Activated naive CD8-positive, alpha-beta T cell (primary cell): ENCODE results near the gene PLCL1.
"Not testable (repeated sequence)": the region's sequence is repeated elsewhere in the genome, so short reads cannot be mapped to it uniquely, and the experiment has no call there.

Experiments
- H3K27ac Mint-ChIP-seq: one replicate; pipeline ENCODE4 v1.8.0; 2021; ENCODE audit warnings: mixed read lengths
- H3K27me3 Mint-ChIP-seq: one replicate; pipeline ENCODE4 v1.8.0; 2021; ENCODE audit warnings: mixed read lengths
- H3K36me3 Mint-ChIP-seq: one replicate; pipeline ENCODE4 v1.8.0; 2021; ENCODE audit warnings: mixed read lengths
- H3K4me1 Mint-ChIP-seq: one replicate; pipeline ENCODE4 v1.8.0; 2021; ENCODE audit warnings: low read depth, mixed read lengths
- H3K4me3 Mint-ChIP-seq: one replicate; pipeline ENCODE4 v1.8.0; 2021; ENCODE audit warnings: mild to moderate bottlenecking, mixed read lengths
- H3K9me3 Mint-ChIP-seq: one replicate; pipeline ENCODE4 v1.8.0; 2021; ENCODE audit warnings: low read depth, mixed read lengths

PLCL1 gene

GRCh38 chr2:198008230-198008629 lies 203.8 kb downstream of the PLCL1 start:
- H3K9me3 Mint-ChIP-seq, result peaks cover 41% of the 10 kb centered on the region
- no peak overlapping the region for H3K27ac Mint-ChIP-seq
- H3K4me3 Mint-ChIP-seq, result no peak overlapping the region
- H3K27me3 Mint-ChIP-seq, result no peaks in the 10 kb centered on the region
- H3K36me3 Mint-ChIP-seq, result peaks cover 19% of the 10 kb centered on the region
- peaks cover 37% of the 10 kb centered on the region for H3K4me1 Mint-ChIP-seq

- Mint-ChIP-seq H3K27ac (no peak overlapping the region), H3K9me3 (peaks cover 38% of the 10 kb centered on the region), H3K27me3 (no peaks in the 10 kb centered on the region), H3K4me1 (peaks cover 11% of the 10 kb centered on the region), H3K36me3 (peaks cover 19% of the 10 kb centered on the region), H3K4me3 (no peak overlapping the region)
Measured at GRCh38 chr2:198012025-198012424, 207.6 kb downstream of the PLCL1 start.

- H3K4me3 Mint-ChIP-seq, result no peak overlapping the region
- no peak overlapping the region for H3K27ac Mint-ChIP-seq
- no peaks in the 10 kb centered on the region for H3K27me3 Mint-ChIP-seq
- H3K9me3 Mint-ChIP-seq, result peaks cover 6% of the 10 kb centered on the region
- H3K4me1 Mint-ChIP-seq, result peaks cover 4% of the 10 kb centered on the region
- H3K36me3 Mint-ChIP-seq, result peaks cover 9% of the 10 kb centered on the region
Measured at GRCh38 chr2:198016243-198016642, 211.8 kb downstream of the PLCL1 start.

DNA sequence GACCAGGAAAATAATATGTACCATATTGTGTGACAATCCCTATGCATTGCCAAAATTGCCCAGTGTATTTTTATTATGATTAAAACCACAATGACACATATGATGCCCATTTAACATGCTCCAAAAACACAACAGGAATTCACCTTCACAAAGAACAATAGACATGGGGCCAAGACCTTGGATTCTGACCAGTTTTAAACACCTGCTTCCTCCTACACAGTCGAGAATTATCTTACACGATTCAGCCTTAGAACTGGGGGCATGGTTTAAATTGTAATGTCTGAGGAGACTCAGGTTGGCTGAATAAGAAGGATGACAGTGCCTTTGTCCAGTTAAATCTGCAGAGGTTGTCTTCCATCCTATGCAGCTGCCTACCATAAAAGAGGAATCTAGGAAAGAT lies 212.7 kb downstream of the PLCL1 start:
- no peaks in the 10 kb centered on the region for H3K9me3 Mint-ChIP-seq
- H3K27ac Mint-ChIP-seq, result no peak overlapping the region
- no peak overlapping the region for H3K4me3 Mint-ChIP-seq
- H3K27me3 Mint-ChIP-seq, result no peaks in the 10 kb centered on the region
- H3K4me1 Mint-ChIP-seq, result peaks cover 4% of the 10 kb centered on the region
- peaks cover 3% of the 10 kb centered on the region for H3K36me3 Mint-ChIP-seq

GRCh38 chr2:198028955-198029354 lies 224.6 kb downstream of the PLCL1 start:
- H3K4me1 Mint-ChIP-seq, result peaks cover 23% of the 10 kb centered on the region
- H3K27ac Mint-ChIP-seq, result no peak overlapping the region
- H3K27me3 Mint-ChIP-seq, result no peaks in the 10 kb centered on the region
- no peak overlapping the region for H3K4me3 Mint-ChIP-seq
- no peaks in the 10 kb centered on the region for H3K36me3 Mint-ChIP-seq
- H3K9me3 Mint-ChIP-seq, result no peaks in the 10 kb centered on the region

- H3K9me3 Mint-ChIP-seq, H3K27ac Mint-ChIP-seq: not testable (repeated sequence)
- peaks cover 23% of the 10 kb centered on the region for H3K4me1 Mint-ChIP-seq
Measured at GRCh38 chr2:198029576-198029975, 225.2 kb downstream of the PLCL1 start.

DNA sequence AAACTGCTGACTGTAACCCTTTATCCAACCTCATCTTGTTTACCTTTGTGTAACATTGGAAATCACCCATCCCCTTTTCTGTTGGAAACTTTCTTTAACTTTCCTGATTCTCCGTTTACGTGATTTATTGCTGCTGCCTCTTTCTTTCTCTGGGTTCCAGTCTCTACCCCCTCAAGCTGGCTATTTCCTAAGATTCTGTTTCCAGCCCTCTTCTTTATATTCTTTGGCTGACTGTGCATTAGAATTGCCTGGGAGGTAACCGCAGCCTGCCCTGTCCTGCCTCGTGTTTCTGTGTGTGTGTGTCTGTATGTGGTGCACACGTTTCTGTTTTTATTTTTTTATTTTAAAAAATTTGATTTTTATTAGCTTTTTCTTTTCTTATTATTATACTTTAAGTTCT lies 229.2 kb downstream of the PLCL1 start:
- Mint-ChIP-seq H3K27me3 (no peaks in the 10 kb centered on the region), H3K4me1 (peaks cover 21% of the 10 kb centered on the region), H3K27ac (no peak overlapping the region), H3K36me3 (peaks cover 4% of the 10 kb centered on the region), H3K9me3 (peaks cover 5% of the 10 kb centered on the region), H3K4me3 (no peak overlapping the region)

More at GRCh38 chr2:198029576-198029975, 225.2 kb downstream of the PLCL1 start:
- H3K27me3 Mint-ChIP-seq, H3K4me3 Mint-ChIP-seq, H3K36me3 Mint-ChIP-seq: not testable (repeated sequence)

GRCh38 chr2:198036029-198036879 lies 231.9 kb downstream of the PLCL1 start:
- H3K36me3 Mint-ChIP-seq, result peaks cover 4% of the 10 kb centered on the region
- no peaks in the 10 kb centered on the region for H3K27me3 Mint-ChIP-seq
- H3K4me3 Mint-ChIP-seq, result no peak overlapping the region
- no peak overlapping the region for H3K27ac Mint-ChIP-seq
- peaks cover 20% of the 10 kb centered on the region for H3K4me1 Mint-ChIP-seq
- peaks cover 5% of the 10 kb centered on the region for H3K9me3 Mint-ChIP-seq

DNA sequence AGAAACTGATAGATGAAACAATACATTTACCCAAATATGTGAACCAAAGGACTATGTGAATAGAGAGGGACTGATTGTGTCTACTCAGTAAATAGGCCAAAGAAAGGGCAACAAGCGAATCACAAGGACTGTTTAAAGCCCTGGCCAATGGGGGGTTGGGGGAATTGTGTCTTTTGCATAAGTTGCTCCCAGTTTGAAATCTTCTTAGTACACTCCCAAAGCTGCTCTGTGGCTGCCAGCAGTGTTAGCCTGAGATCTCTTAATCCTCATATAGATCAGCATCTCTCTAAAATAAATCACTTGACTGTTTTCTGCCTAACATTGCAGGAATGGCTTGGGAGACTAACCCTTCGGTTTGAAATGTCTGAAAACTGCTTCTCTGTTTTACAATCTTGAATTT lies 236.4 kb downstream of the PLCL1 start:
- Mint-ChIP-seq H3K36me3 (peaks cover 3% of the 10 kb centered on the region), H3K9me3 (no peaks in the 10 kb centered on the region), H3K27ac (no peak overlapping the region), H3K4me1 (peaks cover 22% of the 10 kb centered on the region), H3K4me3 (no peak overlapping the region), H3K27me3 (no peaks in the 10 kb centered on the region)

- H3K27me3 Mint-ChIP-seq, result no peaks in the 10 kb centered on the region
- H3K4me1 Mint-ChIP-seq, result peaks cover 26% of the 10 kb centered on the region
- H3K9me3 Mint-ChIP-seq, result no peaks in the 10 kb centered on the region
- no peaks in the 10 kb centered on the region for H3K36me3 Mint-ChIP-seq
- H3K27ac Mint-ChIP-seq, result no peak overlapping the region
- no peak overlapping the region for H3K4me3 Mint-ChIP-seq
Measured at GRCh38 chr2:198042189-198042588, 237.8 kb downstream of the PLCL1 start.

GRCh38 chr2:198044777-198045176 lies 240.4 kb downstream of the PLCL1 start:
- Mint-ChIP-seq H3K27ac (peak overlapping the region; percentile 61), H3K4me3 (peak overlapping the region; percentile 36), H3K4me1 (peaks cover 24% of the 10 kb centered on the region), H3K36me3 (no peaks in the 10 kb centered on the region), H3K27me3 (no peaks in the 10 kb centered on the region), H3K9me3 (no peaks in the 10 kb centered on the region)

- Mint-ChIP-seq H3K27me3 (no peaks in the 10 kb centered on the region), H3K4me1 (peaks cover 22% of the 10 kb centered on the region), H3K27ac (peak overlapping the region; percentile 38), H3K4me3 (no peak overlapping the region), H3K9me3 (no peaks in the 10 kb centered on the region), H3K36me3 (no peaks in the 10 kb centered on the region)
Measured at GRCh38 chr2:198045227-198045626, 240.8 kb downstream of the PLCL1 start.

DNA sequence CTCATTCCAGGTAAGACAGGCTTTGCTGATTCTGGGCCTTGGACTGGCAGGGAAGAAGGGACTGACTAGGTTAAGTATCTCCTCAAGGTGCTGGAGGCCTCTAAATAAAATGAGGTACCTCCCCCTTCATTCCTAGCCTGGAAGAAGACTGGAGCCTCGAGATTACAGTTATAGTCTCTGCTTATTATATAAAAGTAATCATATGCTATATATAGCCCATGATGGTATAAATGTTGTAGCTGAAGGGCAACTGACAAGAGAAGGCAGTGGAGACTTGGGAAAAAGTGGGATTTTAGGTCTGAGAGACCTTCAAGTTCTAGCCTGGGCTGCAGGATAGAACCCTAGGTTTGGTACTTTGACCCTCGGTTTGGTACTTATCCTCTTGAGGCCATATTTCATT lies 248.3 kb downstream of the PLCL1 start:
- H3K9me3 Mint-ChIP-seq, result no peaks in the 10 kb centered on the region
- no peaks in the 10 kb centered on the region for H3K36me3 Mint-ChIP-seq
- H3K27me3 Mint-ChIP-seq, result no peaks in the 10 kb centered on the region
- H3K4me3 Mint-ChIP-seq, result no peak overlapping the region
- no peak overlapping the region for H3K27ac Mint-ChIP-seq
- no peaks in the 10 kb centered on the region for H3K4me1 Mint-ChIP-seq

DNA sequence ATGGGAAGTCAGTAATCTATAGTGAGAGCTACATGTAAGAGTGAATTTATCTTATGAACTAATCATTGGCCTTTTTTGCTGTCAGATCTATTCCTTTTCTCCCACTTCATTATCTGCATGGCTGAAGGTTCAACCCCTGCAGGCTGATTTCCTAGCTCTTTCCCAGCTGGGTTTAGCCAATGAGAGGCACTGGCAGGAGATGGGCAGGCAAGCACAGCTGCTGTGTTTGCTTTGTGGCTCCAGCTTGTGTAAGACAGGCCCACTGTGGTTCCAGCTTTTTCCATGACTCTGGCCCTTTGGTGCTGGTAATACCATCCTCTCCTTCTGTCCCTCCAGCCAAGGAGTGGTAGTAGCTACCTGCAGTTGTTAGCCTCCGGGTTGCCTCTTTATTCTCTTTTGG lies 248.8 kb downstream of the PLCL1 start:
- H3K36me3 Mint-ChIP-seq, result no peaks in the 10 kb centered on the region
- H3K27me3 Mint-ChIP-seq, result no peaks in the 10 kb centered on the region
- no peak overlapping the region for H3K27ac Mint-ChIP-seq
- H3K9me3 Mint-ChIP-seq, result no peaks in the 10 kb centered on the region
- no peaks in the 10 kb centered on the region for H3K4me1 Mint-ChIP-seq
- no peak overlapping the region for H3K4me3 Mint-ChIP-seq

DNA sequence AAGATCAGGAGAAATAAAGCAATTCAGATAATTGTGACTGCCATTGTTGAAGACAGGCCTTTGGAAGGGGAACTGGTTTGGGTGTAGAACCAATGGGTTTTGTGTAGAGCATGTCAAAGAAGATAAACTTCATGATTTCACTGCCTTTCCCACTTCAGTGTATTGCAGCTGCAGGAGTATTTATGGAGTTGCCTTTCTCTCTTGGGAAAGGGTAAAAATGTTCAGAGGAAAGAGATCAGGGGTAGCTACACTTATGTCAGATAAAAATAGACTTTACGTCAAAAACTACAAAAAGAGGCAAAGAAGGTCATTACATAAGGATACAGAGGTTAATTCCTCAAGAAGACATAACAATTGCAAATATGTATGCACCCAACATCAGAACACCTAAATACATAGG lies 249.4 kb downstream of the PLCL1 start:
- H3K27ac Mint-ChIP-seq, result no peak overlapping the region
- H3K36me3 Mint-ChIP-seq, result no peaks in the 10 kb centered on the region
- no peaks in the 10 kb centered on the region for H3K27me3 Mint-ChIP-seq
- H3K9me3 Mint-ChIP-seq, result no peaks in the 10 kb centered on the region
- no peaks in the 10 kb centered on the region for H3K4me1 Mint-ChIP-seq
- no peak overlapping the region for H3K4me3 Mint-ChIP-seq

GRCh38 chr2:198054299-198054698 lies 249.9 kb downstream of the PLCL1 start:
- Mint-ChIP-seq H3K4me3 (no peak overlapping the region), H3K4me1 (no peaks in the 10 kb centered on the region), H3K9me3 (no peaks in the 10 kb centered on the region), H3K27me3 (no peaks in the 10 kb centered on the region), H3K36me3 (no peaks in the 10 kb centered on the region), H3K27ac (no peak overlapping the region)
